H1 (cell line): ENCODE results near the gene EIF2B1. TPM values are rescaled to one million over a fixed set of nuclear protein-coding genes. Genes with fewer than 3 reads are reported as not detected.

Source experiments
- CBX5 ChIP-seq: fragments of 300-800, 300-1000 bp; sonication (generic); IDR thresholded peaks from 2 replicates; pipeline ENCODE4 v1.7.1; 2016; ENCODE audit warnings: antibody characterized with exemption, low read length, low read depth
- CHD1 ChIP-seq: IDR thresholded peaks from 2 replicates; pipeline ENCODE4 v1.6.1; 2012; ENCODE audit warnings: low read depth, low read length, improper control_type of control experiment
- CTBP2 ChIP-seq: IDR thresholded peaks from 2 replicates; pipeline ENCODE4 v1.7.0; 2011; ENCODE audit warnings: borderline replicate concordance, mild to moderate bottlenecking, moderate library complexity, mixed read lengths, low read length; ENCODE audit not compliant: insufficient read depth, insufficient read length
- MAFK ChIP-seq: IDR thresholded peaks from 2 replicates; pipeline ENCODE4 v1.6.1; 2012; ENCODE audit warnings: low read depth, mild to moderate bottlenecking, improper control_type of control experiment, low read length
- RFX5 ChIP-seq: IDR thresholded peaks from 2 replicates; pipeline ENCODE4 v1.6.1; 2011; ENCODE audit warnings: low read depth, low read length, improper control_type of control experiment, borderline replicate concordance
- SIRT6 ChIP-seq: IDR thresholded peaks from one replicate; pipeline ENCODE4 v1.7.1; 2012; ENCODE audit warnings: low read length, inconsistent platforms
- SUZ12 ChIP-seq: fragments of 200-600 bp; sonication (generic); IDR thresholded peaks from 2 replicates; pipeline ENCODE4 v1.6.1; 2012; ENCODE audit warnings: mild to moderate bottlenecking, inconsistent platforms, low read length, moderate library complexity, mixed read lengths
- polyA plus RNA-seq, 7 experiments: library from polyadenylated mRNA; depleted of rRNA in 3 of 7; stranded (reverse) in 5 of 7; unstranded in 2 of 7; fragments of >200 nt in 5 of 7; fragments of 200-250 nt in 2 of 7; gene quantifications; 1 replicate in 5 of 7; 2 replicates in 1 of 7; 4 replicates in 1 of 7; pipeline versions ENCODE4 v1.2.1 to v1.2.3, GENCODE V29; 2011 to 2013; ENCODE audit warnings: missing spikeins in 2 of 7, mixed read lengths in 2 of 7
- total RNA-seq: library from RNA; stranded (reverse); fragmentation: NEBNext Ultra II Directional; extraction: Animal tissue kit (Norgen Biotek cat#: 25700); gene quantifications from 2 replicates; pipeline ENCODE4 v1.2.1, GENCODE V29; 2021
- TF ChIP-seq, protein P1 (sequence below): fragments of 300-600 bp; sonication (generic); IDR thresholded peaks from 2 replicates; pipeline ENCODE4 v1.7.1; 2012; ENCODE audit warnings: low read length, moderate library complexity, mild to moderate bottlenecking, inconsistent platforms; ENCODE audit not compliant: insufficient replicate concordance
- TF ChIP-seq, protein P2 (sequence below): IDR thresholded peaks from 2 replicates; pipeline ENCODE4 v1.6.1; 2011; ENCODE audit warnings: low read depth, mild to moderate bottlenecking, low read length; ENCODE audit not compliant: insufficient read depth

Gene EIF2B1
- total and polyA plus RNA-seq, 2 of the 8 experiments (the other 6 are each of a cell fraction or from before 2014, with no cell fraction given) = 24.9 to 49.9 TPM

DNA sequence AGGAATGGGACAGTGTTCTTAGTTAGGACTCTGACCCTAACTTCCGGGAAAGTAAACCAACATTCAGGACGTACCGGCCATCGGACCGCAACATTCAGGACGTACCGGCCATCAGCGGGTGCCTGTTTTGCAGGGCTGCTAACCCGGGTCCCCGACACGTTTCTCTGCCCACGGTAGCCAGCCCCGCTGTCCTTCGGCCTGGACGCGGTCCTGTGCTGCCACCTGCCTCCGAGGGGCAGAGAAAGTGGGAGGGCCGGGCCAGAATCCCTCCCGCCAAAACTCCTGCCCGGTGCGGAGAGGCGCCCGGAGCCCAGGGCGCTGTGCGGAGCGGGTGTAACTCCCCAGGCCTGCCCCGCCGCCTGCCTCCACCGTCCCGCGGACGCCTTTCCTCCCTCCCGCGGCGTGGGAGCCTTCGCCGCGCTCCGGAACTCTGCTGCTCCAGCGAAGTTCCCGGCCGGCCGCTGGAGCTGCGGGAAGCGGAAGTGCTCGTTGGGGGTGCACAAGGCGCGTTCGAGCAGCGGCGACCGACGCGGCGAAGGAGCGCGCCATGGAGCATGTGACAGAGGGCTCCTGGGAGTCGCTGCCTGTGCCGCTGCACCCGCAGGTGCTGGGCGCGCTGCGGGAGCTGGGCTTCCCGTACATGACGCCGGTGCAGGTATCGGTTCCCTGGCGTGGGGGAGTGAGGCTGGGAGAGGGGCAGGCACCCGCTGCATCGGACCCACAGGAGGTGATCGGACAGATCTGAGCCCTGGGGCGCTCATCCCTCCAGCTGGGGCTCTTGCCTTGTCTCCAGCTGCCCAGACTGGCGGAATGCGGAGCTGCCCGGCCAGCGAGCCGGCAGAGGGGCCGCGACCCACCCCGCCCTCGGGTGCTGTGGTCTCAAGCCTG, 31.6 kb downstream of the EIF2B1 start, which contains the start of gene DDX55 (continued):
- TF ChIP-seq, protein P1, sequence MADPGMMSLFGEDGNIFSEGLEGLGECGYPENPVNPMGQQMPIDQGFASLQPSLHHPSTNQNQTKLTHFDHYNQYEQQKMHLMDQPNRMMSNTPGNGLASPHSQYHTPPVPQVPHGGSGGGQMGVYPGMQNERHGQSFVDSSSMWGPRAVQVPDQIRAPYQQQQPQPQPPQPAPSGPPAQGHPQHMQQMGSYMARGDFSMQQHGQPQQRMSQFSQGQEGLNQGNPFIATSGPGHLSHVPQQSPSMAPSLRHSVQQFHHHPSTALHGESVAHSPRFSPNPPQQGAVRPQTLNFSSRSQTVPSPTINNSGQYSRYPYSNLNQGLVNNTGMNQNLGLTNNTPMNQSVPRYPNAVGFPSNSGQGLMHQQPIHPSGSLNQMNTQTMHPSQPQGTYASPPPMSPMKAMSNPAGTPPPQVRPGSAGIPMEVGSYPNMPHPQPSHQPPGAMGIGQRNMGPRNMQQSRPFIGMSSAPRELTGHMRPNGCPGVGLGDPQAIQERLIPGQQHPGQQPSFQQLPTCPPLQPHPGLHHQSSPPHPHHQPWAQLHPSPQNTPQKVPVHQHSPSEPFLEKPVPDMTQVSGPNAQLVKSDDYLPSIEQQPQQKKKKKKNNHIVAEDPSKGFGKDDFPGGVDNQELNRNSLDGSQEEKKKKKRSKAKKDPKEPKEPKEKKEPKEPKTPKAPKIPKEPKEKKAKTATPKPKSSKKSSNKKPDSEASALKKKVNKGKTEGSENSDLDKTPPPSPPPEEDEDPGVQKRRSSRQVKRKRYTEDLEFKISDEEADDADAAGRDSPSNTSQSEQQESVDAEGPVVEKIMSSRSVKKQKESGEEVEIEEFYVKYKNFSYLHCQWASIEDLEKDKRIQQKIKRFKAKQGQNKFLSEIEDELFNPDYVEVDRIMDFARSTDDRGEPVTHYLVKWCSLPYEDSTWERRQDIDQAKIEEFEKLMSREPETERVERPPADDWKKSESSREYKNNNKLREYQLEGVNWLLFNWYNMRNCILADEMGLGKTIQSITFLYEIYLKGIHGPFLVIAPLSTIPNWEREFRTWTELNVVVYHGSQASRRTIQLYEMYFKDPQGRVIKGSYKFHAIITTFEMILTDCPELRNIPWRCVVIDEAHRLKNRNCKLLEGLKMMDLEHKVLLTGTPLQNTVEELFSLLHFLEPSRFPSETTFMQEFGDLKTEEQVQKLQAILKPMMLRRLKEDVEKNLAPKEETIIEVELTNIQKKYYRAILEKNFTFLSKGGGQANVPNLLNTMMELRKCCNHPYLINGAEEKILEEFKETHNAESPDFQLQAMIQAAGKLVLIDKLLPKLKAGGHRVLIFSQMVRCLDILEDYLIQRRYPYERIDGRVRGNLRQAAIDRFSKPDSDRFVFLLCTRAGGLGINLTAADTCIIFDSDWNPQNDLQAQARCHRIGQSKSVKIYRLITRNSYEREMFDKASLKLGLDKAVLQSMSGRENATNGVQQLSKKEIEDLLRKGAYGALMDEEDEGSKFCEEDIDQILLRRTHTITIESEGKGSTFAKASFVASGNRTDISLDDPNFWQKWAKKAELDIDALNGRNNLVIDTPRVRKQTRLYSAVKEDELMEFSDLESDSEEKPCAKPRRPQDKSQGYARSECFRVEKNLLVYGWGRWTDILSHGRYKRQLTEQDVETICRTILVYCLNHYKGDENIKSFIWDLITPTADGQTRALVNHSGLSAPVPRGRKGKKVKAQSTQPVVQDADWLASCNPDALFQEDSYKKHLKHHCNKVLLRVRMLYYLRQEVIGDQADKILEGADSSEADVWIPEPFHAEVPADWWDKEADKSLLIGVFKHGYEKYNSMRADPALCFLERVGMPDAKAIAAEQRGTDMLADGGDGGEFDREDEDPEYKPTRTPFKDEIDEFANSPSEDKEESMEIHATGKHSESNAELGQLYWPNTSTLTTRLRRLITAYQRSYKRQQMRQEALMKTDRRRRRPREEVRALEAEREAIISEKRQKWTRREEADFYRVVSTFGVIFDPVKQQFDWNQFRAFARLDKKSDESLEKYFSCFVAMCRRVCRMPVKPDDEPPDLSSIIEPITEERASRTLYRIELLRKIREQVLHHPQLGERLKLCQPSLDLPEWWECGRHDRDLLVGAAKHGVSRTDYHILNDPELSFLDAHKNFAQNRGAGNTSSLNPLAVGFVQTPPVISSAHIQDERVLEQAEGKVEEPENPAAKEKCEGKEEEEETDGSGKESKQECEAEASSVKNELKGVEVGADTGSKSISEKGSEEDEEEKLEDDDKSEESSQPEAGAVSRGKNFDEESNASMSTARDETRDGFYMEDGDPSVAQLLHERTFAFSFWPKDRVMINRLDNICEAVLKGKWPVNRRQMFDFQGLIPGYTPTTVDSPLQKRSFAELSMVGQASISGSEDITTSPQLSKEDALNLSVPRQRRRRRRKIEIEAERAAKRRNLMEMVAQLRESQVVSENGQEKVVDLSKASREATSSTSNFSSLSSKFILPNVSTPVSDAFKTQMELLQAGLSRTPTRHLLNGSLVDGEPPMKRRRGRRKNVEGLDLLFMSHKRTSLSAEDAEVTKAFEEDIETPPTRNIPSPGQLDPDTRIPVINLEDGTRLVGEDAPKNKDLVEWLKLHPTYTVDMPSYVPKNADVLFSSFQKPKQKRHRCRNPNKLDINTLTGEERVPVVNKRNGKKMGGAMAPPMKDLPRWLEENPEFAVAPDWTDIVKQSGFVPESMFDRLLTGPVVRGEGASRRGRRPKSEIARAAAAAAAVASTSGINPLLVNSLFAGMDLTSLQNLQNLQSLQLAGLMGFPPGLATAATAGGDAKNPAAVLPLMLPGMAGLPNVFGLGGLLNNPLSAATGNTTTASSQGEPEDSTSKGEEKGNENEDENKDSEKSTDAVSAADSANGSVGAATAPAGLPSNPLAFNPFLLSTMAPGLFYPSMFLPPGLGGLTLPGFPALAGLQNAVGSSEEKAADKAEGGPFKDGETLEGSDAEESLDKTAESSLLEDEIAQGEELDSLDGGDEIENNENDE = no peak
- TF ChIP-seq CHD1 (no peak), SUZ12 (no peak), MAFK (no peak), CTBP2 (no peak), RFX5 (no peak), SIRT6 (no peak), CBX5 (no peak)
- TF ChIP-seq, protein P2, sequence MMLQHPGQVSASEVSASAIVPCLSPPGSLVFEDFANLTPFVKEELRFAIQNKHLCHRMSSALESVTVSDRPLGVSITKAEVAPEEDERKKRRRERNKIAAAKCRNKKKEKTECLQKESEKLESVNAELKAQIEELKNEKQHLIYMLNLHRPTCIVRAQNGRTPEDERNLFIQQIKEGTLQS = peak; percentile 78
